Measurements from ENCODE around the gene AHCYL1.

DNA sequence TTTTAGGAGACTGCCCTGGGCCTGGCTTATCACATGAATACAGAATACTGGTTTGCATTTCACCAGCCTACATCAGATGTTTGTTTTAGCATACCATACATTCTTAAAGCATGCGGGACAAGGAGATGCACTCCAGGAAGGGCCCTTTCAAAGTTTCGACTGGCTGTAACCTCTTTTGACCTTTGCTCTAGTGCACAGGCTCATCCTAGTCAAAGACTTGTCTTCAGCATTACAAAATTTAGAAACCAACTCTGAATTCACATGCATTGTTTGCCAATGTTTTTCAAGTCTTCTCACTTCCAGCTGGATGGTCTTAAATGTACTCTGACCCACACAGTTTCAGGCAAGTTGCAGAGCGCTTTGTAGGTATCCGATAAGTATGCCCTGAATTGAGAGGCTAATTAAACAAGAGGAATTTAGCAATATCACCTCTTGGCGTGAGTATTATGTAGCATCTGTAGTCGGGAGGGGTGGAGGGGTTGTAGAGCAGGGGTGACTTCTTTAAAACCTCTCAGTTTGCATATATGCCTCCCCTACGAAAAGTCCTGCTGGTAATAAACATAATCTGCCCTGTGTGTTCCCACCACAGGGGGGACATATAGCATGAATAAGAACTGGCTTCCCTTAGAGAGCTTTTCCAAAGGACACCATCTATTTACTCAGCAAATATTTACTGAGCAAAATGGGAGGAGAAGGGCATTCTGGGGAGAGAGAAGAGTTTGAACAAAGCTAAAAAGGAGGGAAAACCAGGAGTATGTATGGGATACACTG, 24.4 kb upstream of the AHCYL1 start:
- TF ChIP-seq, protein P1, sequence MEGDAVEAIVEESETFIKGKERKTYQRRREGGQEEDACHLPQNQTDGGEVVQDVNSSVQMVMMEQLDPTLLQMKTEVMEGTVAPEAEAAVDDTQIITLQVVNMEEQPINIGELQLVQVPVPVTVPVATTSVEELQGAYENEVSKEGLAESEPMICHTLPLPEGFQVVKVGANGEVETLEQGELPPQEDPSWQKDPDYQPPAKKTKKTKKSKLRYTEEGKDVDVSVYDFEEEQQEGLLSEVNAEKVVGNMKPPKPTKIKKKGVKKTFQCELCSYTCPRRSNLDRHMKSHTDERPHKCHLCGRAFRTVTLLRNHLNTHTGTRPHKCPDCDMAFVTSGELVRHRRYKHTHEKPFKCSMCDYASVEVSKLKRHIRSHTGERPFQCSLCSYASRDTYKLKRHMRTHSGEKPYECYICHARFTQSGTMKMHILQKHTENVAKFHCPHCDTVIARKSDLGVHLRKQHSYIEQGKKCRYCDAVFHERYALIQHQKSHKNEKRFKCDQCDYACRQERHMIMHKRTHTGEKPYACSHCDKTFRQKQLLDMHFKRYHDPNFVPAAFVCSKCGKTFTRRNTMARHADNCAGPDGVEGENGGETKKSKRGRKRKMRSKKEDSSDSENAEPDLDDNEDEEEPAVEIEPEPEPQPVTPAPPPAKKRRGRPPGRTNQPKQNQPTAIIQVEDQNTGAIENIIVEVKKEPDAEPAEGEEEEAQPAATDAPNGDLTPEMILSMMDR (IDR thresholded peaks at IDR 0.05; ENCODE audit: insufficient read depth, low read length, poor library complexity, severe bottlenecking) = no peak
- TF ChIP-seq EZH2phosphoT487 (conservative IDR thresholded peaks at IDR 0.05; ENCODE audit: low read length) = no peak
